H1 (cell line): ENCODE measurements around the gene COL2A1. TPM values are rescaled to one million over a fixed set of nuclear protein-coding genes. Genes with fewer than 3 reads are reported as not detected.

Experiments used
- SIRT6 ChIP-seq: IDR thresholded peaks from one replicate; pipeline ENCODE4 v1.7.1; 2012; ENCODE audit warnings: low read length, inconsistent platforms
- polyA plus RNA-seq, 7 experiments: library from polyadenylated mRNA; depleted of rRNA in 3 of 7; stranded (reverse) in 5 of 7; unstranded in 2 of 7; fragments of >200 nt in 5 of 7; fragments of 200-250 nt in 2 of 7; gene quantifications; 1 replicate in 5 of 7; 2 replicates in 1 of 7; 4 replicates in 1 of 7; pipeline versions ENCODE4 v1.2.1 to v1.2.3, GENCODE V29; 2011 to 2013; ENCODE audit warnings: missing spikeins in 2 of 7, mixed read lengths in 2 of 7
- total RNA-seq: library from RNA; stranded (reverse); fragmentation: NEBNext Ultra II Directional; extraction: Animal tissue kit (Norgen Biotek cat#: 25700); gene quantifications from 2 replicates; pipeline ENCODE4 v1.2.1, GENCODE V29; 2021

Gene COL2A1
- total and polyA plus RNA-seq, 2 of the 8 experiments (the other 6 are each of a cell fraction or from before 2014, with no cell fraction given) = 4.2 to 14.6 TPM

DNA sequence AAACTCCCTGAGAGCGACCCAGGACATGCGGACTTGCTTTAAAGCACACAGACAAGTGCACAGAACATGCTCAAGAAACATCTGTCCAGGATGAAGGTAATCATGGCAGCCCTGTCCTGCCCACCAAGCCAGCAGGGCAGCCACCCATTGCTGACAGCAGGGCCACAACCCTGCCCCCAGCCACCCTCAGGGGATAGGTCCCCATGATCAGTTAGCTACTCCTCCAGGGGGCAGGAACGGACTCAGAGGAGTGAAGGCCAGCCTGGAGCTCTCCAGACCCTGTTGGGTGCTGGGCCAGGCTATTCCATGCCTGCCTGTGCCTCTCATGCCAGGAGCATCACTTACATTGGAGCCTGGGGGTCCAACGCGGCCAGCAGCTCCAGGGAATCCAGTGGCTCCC, 25.1 kb downstream of the COL2A1 start (continued):
- TF ChIP-seq SIRT6 = no peak
